ENCODE measurements around the gene JARID2. TPM values are rescaled to one million over a fixed set of nuclear protein-coding genes. Genes with fewer than 3 reads are reported as not detected.

Gene JARID2
- total and polyA plus RNA-seq, 9 of the 15 experiments (the other 6 are each of a cell fraction or from before 2014, with no cell fraction given) = 5.0 to 29.0 (median 15.6) TPM

- H3K36me3 ChIP-seq (ENCODE audit: control insufficient read depth, insufficient read depth, low read length) = peaks cover 92% of the 10 kb centered on the region; the same call in 2 of the 3 replicates
- no peaks in the 10 kb centered on the region for H3K9me1 ChIP-seq (ENCODE audit: control insufficient read depth, insufficient read depth, low read length)
- ATAC-seq (no peak), FAIRE-seq (no peak), DNase-seq (ENCODE audit: extremely low read depth in 1 of 4, low spot score in 3 of 4) (no peak)
- TF ChIP-seq SLC30A9 (CRISPR knock-in tag; IDR thresholded peaks at IDR 0.05) = no peak
- no peak for TF ChIP-seq MAFK (IDR thresholded peaks at IDR 0.05; ENCODE audit: low read length)
- TF ChIP-seq RBM17 (IDR thresholded peaks at IDR 0.05; ENCODE audit: borderline replicate concordance, low read depth, low read length) = no peak
- TF ChIP-seq SIN3A (IDR thresholded peaks at IDR 0.05; ENCODE audit: borderline replicate concordance in 2 of 2, control insufficient read depth in 1 of 2, low read depth in 2 of 2, low read length in 2 of 2) = no peak
- no peak for TF ChIP-seq KDM2B (CRISPR knock-in tag; IDR thresholded peaks at IDR 0.05)
- no peak for TF ChIP-seq PHTF2 (CRISPR knock-in tag; IDR thresholded peaks at IDR 0.05)
- TF ChIP-seq CREB1 (IDR thresholded peaks at IDR 0.05) = no peak
- no peak for TF ChIP-seq CREB1 (CRISPR knock-in tag; IDR thresholded peaks at IDR 0.05)
- TF ChIP-seq USF2 (CRISPR knock-in tag; IDR thresholded peaks at IDR 0.05) = no peak
- no peak for TF ChIP-seq POLR3G (IDR thresholded peaks at IDR 0.05; ENCODE audit: extremely low read depth, insufficient read length, insufficient replicate concordance)
- TF ChIP-seq ESRRB (CRISPR knock-in tag; IDR thresholded peaks at IDR 0.05; ENCODE audit: borderline replicate concordance) = no peak
- no peak for TF ChIP-seq ZEB2 (IDR thresholded peaks at IDR 0.05)
- no peaks in the 10 kb centered on the region for H3K9me3 ChIP-seq (replicated peaks; ENCODE audit: control insufficient read depth, insufficient read depth, low read depth, low read length)
- H3K9ac ChIP-seq (ENCODE audit: insufficient read depth in 1 of 2, low read depth in 2 of 2, low read length in 2 of 2) = no peak overlapping the region
- no peak overlapping the region for H3K27ac ChIP-seq (ENCODE audit: extremely low read depth, low read depth, low read length)
- H3K4me3 ChIP-seq = no peak overlapping the region
- in situ Hi-C loops (cut with MboI) (no loop called here), intact Hi-C loops (cut with micrococcal nuclease) (no loop called here)
- POLR2A ChIA-PET = interaction anchor here (0.7 to 1.0 kb wide), 2 partner anchors 12 to 669 kb away, joined by 3 to 4 read pairs; no protein-coding TSS in a partner anchor
- peaks cover 5% of the 10 kb centered on the region; the same call in 1 of the 3 replicates for H3K79me2 ChIP-seq (ENCODE audit: control insufficient read depth, insufficient read depth, low read length)
- H3K27me3 ChIP-seq (ENCODE audit: control insufficient read depth in 2 of 2, insufficient read depth in 2 of 2, low read length in 2 of 2) = no peaks in the 10 kb centered on the region
- CTCF ChIA-PET (ENCODE audit: low intra/inter-chr PET ratio) = no interaction called here
- H2AFZ ChIP-seq (ENCODE audit: low read depth, low read length) = no peak overlapping the region
- peaks cover 6 to 32% of the 10 kb centered on the region in 2 experiments; a peak in 4 of 5 replicates for H3K4me1 ChIP-seq (replicated peaks in 1 of 2; ENCODE audit: control insufficient read depth in 2 of 2, insufficient read depth in 2 of 2, low read length in 2 of 2)
- WGBS (ENCODE audit: insufficient coverage, low coverage, missing lambda C conversion rate) = 98% methylated on average over 6 of the region's 6 CpGs
- no peak overlapping the region for H3K4me2 ChIP-seq (ENCODE audit: insufficient read depth, low read length)
- no TSS peak for BruUV-seq (replicated peaks)
- no peaks in the 10 kb centered on the region for H4K20me1 ChIP-seq (replicated peaks; ENCODE audit: control insufficient read depth, insufficient read depth, low read length)
Measured at GRCh38 chr6:15515226-15515625, 269.4 kb downstream of the JARID2 start.

All from K562 (cell line).